Measurements from ENCODE around the gene GPC6. TPM values are rescaled to one million over a fixed set of nuclear protein-coding genes. Genes with fewer than 3 reads are reported as not detected.

GPC6 gene
- total RNA-seq, 6 donors from 2014 or later = 1.3 to 7.3 (median 3.4) TPM

DNA sequence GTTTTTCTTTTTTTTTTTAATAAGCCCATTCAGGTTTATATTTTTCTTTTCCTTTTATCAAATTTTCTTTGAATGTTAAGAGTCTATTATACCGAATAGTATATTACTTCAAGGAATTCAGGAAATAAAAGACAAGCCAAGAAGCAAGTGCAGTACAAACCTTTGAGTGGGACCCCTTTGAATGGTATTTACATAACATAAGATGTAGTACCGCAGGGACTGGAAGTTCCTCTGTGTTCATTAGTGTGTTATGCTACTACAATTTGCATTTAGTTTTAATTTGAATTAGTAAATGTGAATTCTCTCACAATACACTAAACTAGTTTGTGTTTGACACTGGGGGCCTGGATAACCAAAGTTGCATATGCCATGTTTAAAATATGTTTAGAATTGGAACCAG is 913.4 kb downstream of the GPC6 start:
- ATAC-seq (ENCODE audit: low FRiP score in 2 of 2) (no peak), DNase-seq (no peak)
- Histone ChIP-seq H3K36me3 (no peaks in the 10 kb centered on the region), H3K4me3 (no peak overlapping the region), H3K4me1 (no peaks in the 10 kb centered on the region), H3K27ac (no peak overlapping the region), H3K9me3 (no peaks in the 10 kb centered on the region), H3K27me3 (no peaks in the 10 kb centered on the region)
- no peak for TF ChIP-seq POLR2AphosphoS5 (IDR thresholded peaks at IDR 0.05)
- TF ChIP-seq EP300 (IDR thresholded peaks at IDR 0.05) = no peak
- no peak for TF ChIP-seq POLR2A (IDR thresholded peaks at IDR 0.05)
- TF ChIP-seq, protein P1, sequence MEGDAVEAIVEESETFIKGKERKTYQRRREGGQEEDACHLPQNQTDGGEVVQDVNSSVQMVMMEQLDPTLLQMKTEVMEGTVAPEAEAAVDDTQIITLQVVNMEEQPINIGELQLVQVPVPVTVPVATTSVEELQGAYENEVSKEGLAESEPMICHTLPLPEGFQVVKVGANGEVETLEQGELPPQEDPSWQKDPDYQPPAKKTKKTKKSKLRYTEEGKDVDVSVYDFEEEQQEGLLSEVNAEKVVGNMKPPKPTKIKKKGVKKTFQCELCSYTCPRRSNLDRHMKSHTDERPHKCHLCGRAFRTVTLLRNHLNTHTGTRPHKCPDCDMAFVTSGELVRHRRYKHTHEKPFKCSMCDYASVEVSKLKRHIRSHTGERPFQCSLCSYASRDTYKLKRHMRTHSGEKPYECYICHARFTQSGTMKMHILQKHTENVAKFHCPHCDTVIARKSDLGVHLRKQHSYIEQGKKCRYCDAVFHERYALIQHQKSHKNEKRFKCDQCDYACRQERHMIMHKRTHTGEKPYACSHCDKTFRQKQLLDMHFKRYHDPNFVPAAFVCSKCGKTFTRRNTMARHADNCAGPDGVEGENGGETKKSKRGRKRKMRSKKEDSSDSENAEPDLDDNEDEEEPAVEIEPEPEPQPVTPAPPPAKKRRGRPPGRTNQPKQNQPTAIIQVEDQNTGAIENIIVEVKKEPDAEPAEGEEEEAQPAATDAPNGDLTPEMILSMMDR (IDR thresholded peaks at IDR 0.05) = no peak
- WGBS, 2 donors = 51 to 55% methylated on average over 2 of the region's 2 CpGs

DNA sequence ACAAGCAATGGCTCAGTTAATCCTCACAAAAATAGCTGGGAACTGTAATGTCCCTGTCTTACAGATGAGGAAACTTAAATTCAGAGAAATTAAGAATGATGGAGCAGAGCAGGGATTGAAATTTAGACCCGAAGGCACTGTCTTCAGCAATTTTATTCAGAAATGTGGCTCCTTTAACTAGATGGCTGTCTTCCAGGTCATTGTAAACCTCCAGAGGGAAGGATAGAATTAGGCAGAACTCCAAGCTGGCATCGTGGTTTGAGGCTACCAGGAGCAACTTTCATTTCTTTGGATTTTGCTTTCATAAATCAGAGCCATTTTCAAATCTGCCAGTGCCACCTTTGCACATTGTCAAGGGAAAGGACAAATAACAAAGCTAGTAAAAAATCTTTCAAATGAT is 913.9 kb downstream of the GPC6 start:
- Histone ChIP-seq H3K4me3 (no peak overlapping the region), H3K4me1 (no peaks in the 10 kb centered on the region), H3K27ac (no peak overlapping the region), H3K9me3 (no peaks in the 10 kb centered on the region), H3K36me3 (no peaks in the 10 kb centered on the region), H3K27me3 (no peaks in the 10 kb centered on the region)
- ATAC-seq (ENCODE audit: low FRiP score in 2 of 2) (no peak), DNase-seq (no peak)
- TF ChIP-seq POLR2A (IDR thresholded peaks at IDR 0.05) (no peak), POLR2AphosphoS5 (IDR thresholded peaks at IDR 0.05) (no peak), EP300 (IDR thresholded peaks at IDR 0.05) (no peak)
- TF ChIP-seq, protein P1 (IDR thresholded peaks at IDR 0.05) = no peak
- 54 to 59% methylated on average over 2 of the region's 2 CpGs for WGBS, 2 donors

DNA sequence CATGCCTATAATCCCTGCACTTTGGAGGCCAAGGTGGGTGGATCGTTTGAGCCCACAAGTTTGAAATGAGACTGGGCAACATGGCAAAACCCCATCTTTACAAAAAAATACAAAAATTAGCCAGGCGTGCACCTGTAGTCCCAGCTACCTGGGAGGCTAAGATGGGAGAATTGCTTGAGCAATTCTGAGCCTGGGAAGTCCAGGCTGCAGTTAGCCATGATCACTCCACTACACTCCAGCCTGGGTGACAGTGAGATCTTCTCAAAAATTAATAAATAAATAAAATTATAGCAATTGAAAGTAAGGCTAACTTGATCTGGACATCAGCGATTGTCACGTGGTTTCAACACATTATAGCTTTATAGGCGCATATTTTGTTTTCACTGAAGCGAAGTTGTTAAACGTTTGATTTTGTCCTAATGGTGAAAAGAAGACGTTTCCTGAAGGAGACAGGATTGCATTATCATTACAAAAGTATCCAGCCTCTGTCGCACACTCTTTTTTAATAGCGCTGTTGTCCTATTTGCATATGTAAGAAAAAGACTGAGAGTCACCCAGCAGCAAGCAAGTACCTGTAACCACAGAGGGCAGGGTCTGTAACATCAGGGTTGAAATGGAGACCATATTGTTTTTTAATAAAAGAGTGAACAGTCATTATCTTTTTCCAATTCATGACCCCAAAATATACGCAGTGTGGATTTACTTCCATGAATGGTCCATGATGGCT is 917.2 kb downstream of the GPC6 start:
- Histone ChIP-seq H3K9me3 (no peaks in the 10 kb centered on the region), H3K4me3 (no peak overlapping the region), H3K27me3 (no peaks in the 10 kb centered on the region), H3K4me1 (no peaks in the 10 kb centered on the region), H3K27ac (no peak overlapping the region), H3K36me3 (no peaks in the 10 kb centered on the region)
- TF ChIP-seq, protein P1 (IDR thresholded peaks at IDR 0.05) = no peak
- TF ChIP-seq POLR2AphosphoS5 (IDR thresholded peaks at IDR 0.05) (no peak), EP300 (IDR thresholded peaks at IDR 0.05) (no peak), POLR2A (IDR thresholded peaks at IDR 0.05) (no peak)
- 79 to 84% methylated on average over 11 of the region's 11 CpGs for WGBS, 2 donors
- no peak for ATAC-seq (ENCODE audit: low FRiP score in 2 of 2)
- DNase-seq = no peak

DNA sequence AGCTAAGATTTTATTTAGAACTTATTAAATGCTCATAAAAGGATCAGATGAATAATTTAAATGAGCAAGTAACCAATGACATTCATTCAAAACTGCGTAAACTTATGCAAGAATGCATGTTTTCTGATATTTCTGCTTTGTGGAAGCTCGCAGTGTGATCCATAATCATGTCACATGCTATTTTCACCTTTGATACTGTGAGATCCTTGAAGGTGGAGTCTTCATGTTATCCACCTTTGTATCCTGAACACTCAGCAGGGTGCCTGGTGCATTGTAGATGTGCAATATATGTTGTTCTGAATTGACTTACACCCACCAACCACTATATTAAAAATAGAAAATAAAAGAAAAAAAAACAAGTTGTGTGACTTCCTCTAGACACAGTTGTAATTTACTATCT is 919.4 kb downstream of the GPC6 start:
- no peak for DNase-seq
- H3K4me1 ChIP-seq = no peaks in the 10 kb centered on the region
- no peak for ATAC-seq (ENCODE audit: low FRiP score in 2 of 2)
- H3K27me3 ChIP-seq = no peaks in the 10 kb centered on the region
- 43 to 70% methylated on average over 2 of the region's 2 CpGs for WGBS, 2 donors
- H3K36me3 ChIP-seq = no peaks in the 10 kb centered on the region
- TF ChIP-seq EP300 (IDR thresholded peaks at IDR 0.05) = no peak
- TF ChIP-seq, protein P1 (IDR thresholded peaks at IDR 0.05) = no peak
- TF ChIP-seq POLR2A (IDR thresholded peaks at IDR 0.05) = no peak
- no peaks in the 10 kb centered on the region for H3K9me3 ChIP-seq
- H3K27ac ChIP-seq = no peak overlapping the region
- H3K4me3 ChIP-seq = no peak overlapping the region

DNA sequence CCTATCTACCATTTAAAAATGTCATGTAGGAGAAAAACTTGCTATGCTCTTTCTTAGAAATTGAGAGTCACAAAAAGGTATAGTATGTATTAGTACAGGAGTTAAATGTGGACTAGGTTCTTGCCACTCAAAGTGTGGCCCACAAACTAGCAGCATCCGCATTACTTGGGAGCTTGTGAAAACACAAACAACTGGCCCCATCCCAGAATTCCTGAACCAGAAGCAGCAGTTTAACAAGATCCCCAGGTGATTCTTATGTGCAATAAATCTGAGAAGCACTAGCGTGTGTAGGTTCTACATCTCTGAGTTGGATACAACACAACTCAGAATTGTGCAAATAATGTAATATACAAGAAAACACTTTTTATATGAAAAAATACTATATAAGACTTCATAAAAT is 927.0 kb downstream of the GPC6 start:
- H3K4me1 ChIP-seq = peaks cover 0 to 3% (median 0%) of the 10 kb centered on the region in 4 donors
- H3K27me3 ChIP-seq = no peaks in the 10 kb centered on the region
- no peak for ATAC-seq (ENCODE audit: low FRiP score in 2 of 2)
- TF ChIP-seq POLR2AphosphoS5 (IDR thresholded peaks at IDR 0.05) (no peak), POLR2A (IDR thresholded peaks at IDR 0.05) (no peak), EP300 (IDR thresholded peaks at IDR 0.05) (no peak)
- TF ChIP-seq, protein P1 (IDR thresholded peaks at IDR 0.05) = no peak
- H3K9me3 ChIP-seq = no peaks in the 10 kb centered on the region
- WGBS, 2 donors = 87 to 95% methylated on average over 2 of the region's 2 CpGs
- no peak for DNase-seq
- H3K4me3 ChIP-seq = no peak overlapping the region
- no peaks in the 10 kb centered on the region for H3K36me3 ChIP-seq
- no peak overlapping the region for H3K27ac ChIP-seq
